Keratinocyte (primary cell): Measurements from ENCODE around the gene MAGI1. TPM values are rescaled to one million over a fixed set of nuclear protein-coding genes. Genes with fewer than 3 reads are reported as not detected.

Experiments
- DNase-seq: peaks from one replicate; pipeline ENCODE4 v3.0.0-alpha.2; 2011; ENCODE audit warnings: low read depth, missing footprints, low spot score
- FAIRE-seq: peaks from 2 replicates; lab custom pipeline; 2011; peaks lifted over from hg19 to GRCh38; lab: Jason Lieb, UNC
- H2AFZ ChIP-seq: 2 replicates; pipeline ENCODE4 v1.6.0; 2012; ENCODE audit warnings: low read length, control low read depth, inconsistent platforms; ENCODE audit not compliant: control insufficient read depth
- H3K27ac ChIP-seq: 2 replicates; pipeline ENCODE4 v1.5.1; 2011; ENCODE audit warnings: low read length; ENCODE audit not compliant: control insufficient read depth, insufficient read depth
- H3K27me3 ChIP-seq: 3 replicates; pipeline ENCODE4 v1.6.0; 2011; ENCODE audit warnings: low read length; ENCODE audit not compliant: control insufficient read depth, insufficient read depth; ENCODE audit errors: extremely low read depth
- H3K36me3 ChIP-seq, 2 experiments: 2 replicates in 1 of 2; 3 replicates in 1 of 2; pipeline ENCODE4 v1.5.1; 2011; ENCODE audit warnings: low read length in 2 of 2, mild to moderate bottlenecking in 1 of 2; ENCODE audit not compliant: control insufficient read depth in 2 of 2, insufficient read depth in 2 of 2; ENCODE audit errors: extremely low read depth in 1 of 2
- H3K4me1 ChIP-seq: 3 replicates; pipeline ENCODE4 v1.5.1; 2011; ENCODE audit warnings: low read length; ENCODE audit not compliant: control insufficient read depth, insufficient read depth; ENCODE audit errors: extremely low read depth
- H3K4me2 ChIP-seq: 3 replicates; pipeline ENCODE4 v1.6.0; 2011; ENCODE audit warnings: low read depth, low read length; ENCODE audit not compliant: control insufficient read depth, insufficient read depth; ENCODE audit errors: extremely low read depth
- H3K4me3 ChIP-seq, 3 experiments: fragments of 200-600 bp in 1 of 3; sonication (generic) in 1 of 3; 2 replicates in 2 of 3; 3 replicates in 1 of 3; pipeline ENCODE4 v1.5.1; 2011 to 2016; ENCODE audit warnings: low read length in 3 of 3, mild to moderate bottlenecking in 3 of 3, control low read depth in 2 of 3, inconsistent platforms in 1 of 3, low read depth in 1 of 3, mixed read lengths in 1 of 3, mixed run types in 1 of 3, moderate library complexity in 1 of 3; ENCODE audit not compliant: control insufficient read depth in 2 of 3, insufficient read depth in 2 of 3; ENCODE audit errors: extremely low read depth in 1 of 3
- H3K79me2 ChIP-seq: 2 replicates; pipeline ENCODE4 v1.6.0; 2012; ENCODE audit warnings: low read length; ENCODE audit not compliant: control insufficient read depth, insufficient read depth
- H3K9ac ChIP-seq: 3 replicates; pipeline ENCODE4 v1.6.0; 2011; ENCODE audit warnings: low read length; ENCODE audit not compliant: control insufficient read depth, insufficient read depth; ENCODE audit errors: extremely low read depth
- H3K9me1 ChIP-seq: 3 replicates; pipeline ENCODE4 v1.6.0; 2011; ENCODE audit warnings: low read length; ENCODE audit not compliant: control insufficient read depth, insufficient read depth; ENCODE audit errors: extremely low read depth
- H3K9me3 ChIP-seq: 2 replicates; pipeline ENCODE4 v1.5.1; 2012; ENCODE audit warnings: low read depth, low read length; ENCODE audit not compliant: control insufficient read depth
- H4K20me1 ChIP-seq: 3 replicates; pipeline ENCODE4 v1.6.0; 2011; ENCODE audit warnings: low read length; ENCODE audit not compliant: control insufficient read depth, insufficient read depth; ENCODE audit errors: extremely low read depth
- CTCF ChIP-seq, 3 experiments: IDR thresholded peaks in 1 of 3; conservative IDR thresholded peaks in 1 of 3; optimal IDR thresholded peaks in 1 of 3; 2 replicates in 2 of 3; 3 replicates in 1 of 3; pipeline versions ENCODE3 to v1.5.1; 2011; ENCODE audit warnings: low read length in 3 of 3, mild to moderate bottlenecking in 3 of 3, moderate library complexity in 2 of 3, control low read depth in 1 of 3, inconsistent platforms in 1 of 3; ENCODE audit not compliant: insufficient read depth in 2 of 3; ENCODE audit errors: extremely low read depth in 1 of 3
- EZH2 ChIP-seq: IDR thresholded peaks from one replicate; pipeline ENCODE4 v1.6.1; 2012; ENCODE audit warnings: inconsistent platforms, mild to moderate bottlenecking, low read length, moderate library complexity
- dilution Hi-C: fragments of 300-500 bp; cut with MboI; formaldehyde crosslinking; loops from one replicate; pipeline ENCODE4 v1.7.0; 2020; ENCODE audit warnings: low sequenced_read_pairs; ENCODE audit not compliant: extremely low pct_ligation_motif_present
- polyA plus RNA-seq, 5 experiments: library from polyadenylated mRNA; depleted of rRNA in 3 of 5; stranded (reverse) in 3 of 5; stranded (forward) in 1 of 5; unstranded in 1 of 5; fragments of >200 nt; gene quantifications; 1 replicate in 1 of 5; 2 replicates in 3 of 5; 3 replicates in 1 of 5; pipeline versions ENCODE4 v1.2.1 to v1.2.3, GENCODE V29; 2011 to 2012; ENCODE audit warnings: missing spikeins in 2 of 5, low read depth in 1 of 5, low replicate concordance in 1 of 5

The MAGI1 gene
- polyA plus RNA-seq, 1 donor (not counting 4 experiments of a cell fraction or from before 2014, with no cell fraction given) = 10.9 TPM

- no peak overlapping the region for H2AFZ ChIP-seq
- DNase-seq = no peak
- H3K27ac ChIP-seq = no peak overlapping the region
- H3K36me3 ChIP-seq = no peaks in the 10 kb centered on the region
- H3K4me3 ChIP-seq = no peak overlapping the region
- H3K9ac ChIP-seq = no peak overlapping the region
- FAIRE-seq = no peak
- no peaks in the 10 kb centered on the region for H3K9me3 ChIP-seq
- no peaks in the 10 kb centered on the region for H3K4me1 ChIP-seq
- no peaks in the 10 kb centered on the region for H4K20me1 ChIP-seq
- dilution Hi-C loops = no loop called here
- H3K4me2 ChIP-seq = no peak overlapping the region
- no peak for TF ChIP-seq CTCF (optimal IDR thresholded peaks at IDR 0.05 in 1 of 3, IDR thresholded peaks at IDR 0.05 in 1 of 3, conservative IDR thresholded peaks at IDR 0.05 in 1 of 3; ENCODE audit: extremely low read depth in 1 of 3, insufficient read depth in 2 of 3, low read length in 3 of 3)
- TF ChIP-seq EZH2 = no peak
- no peaks in the 10 kb centered on the region for H3K27me3 ChIP-seq
- H3K9me1 ChIP-seq = no peaks in the 10 kb centered on the region
- H3K79me2 ChIP-seq = no peaks in the 10 kb centered on the region
Observed at GRCh38 chr3:65318231-65318630, 720.5 kb downstream of the MAGI1 start.

GRCh38 chr3:65314916-65315315 is 723.8 kb downstream of the MAGI1 start:
- H2AFZ ChIP-seq = no peak overlapping the region
- H3K27me3 ChIP-seq = no peaks in the 10 kb centered on the region
- H3K4me3 ChIP-seq = no peak overlapping the region
- FAIRE-seq (no peak), DNase-seq (no peak)
- no peaks in the 10 kb centered on the region for H3K4me1 ChIP-seq
- no peaks in the 10 kb centered on the region for H3K9me1 ChIP-seq
- H3K4me2 ChIP-seq = no peak overlapping the region
- no peaks in the 10 kb centered on the region for H4K20me1 ChIP-seq
- H3K36me3 ChIP-seq = no peaks in the 10 kb centered on the region
- H3K79me2 ChIP-seq = no peaks in the 10 kb centered on the region
- dilution Hi-C loops = no loop called here
- TF ChIP-seq EZH2 (no peak), CTCF (optimal IDR thresholded peaks at IDR 0.05 in 1 of 3, IDR thresholded peaks at IDR 0.05 in 1 of 3, conservative IDR thresholded peaks at IDR 0.05 in 1 of 3; ENCODE audit: extremely low read depth in 1 of 3, insufficient read depth in 2 of 3, low read length in 3 of 3) (no peak)
- H3K9me3 ChIP-seq = no peaks in the 10 kb centered on the region
- no peak overlapping the region for H3K9ac ChIP-seq
- no peak overlapping the region for H3K27ac ChIP-seq
